ENCODE results near the gene MDGA2. TPM values are rescaled to one million over a fixed set of nuclear protein-coding genes. Genes with fewer than 3 reads are reported as not detected.
"Not testable (repeated sequence)": the region's sequence is repeated elsewhere in the genome, so short reads cannot be mapped to it uniquely, and the experiment has no call there.

Gene MDGA2
- total RNA-seq, 1 donor from 2014 or later: 8.7 TPM

DNA sequence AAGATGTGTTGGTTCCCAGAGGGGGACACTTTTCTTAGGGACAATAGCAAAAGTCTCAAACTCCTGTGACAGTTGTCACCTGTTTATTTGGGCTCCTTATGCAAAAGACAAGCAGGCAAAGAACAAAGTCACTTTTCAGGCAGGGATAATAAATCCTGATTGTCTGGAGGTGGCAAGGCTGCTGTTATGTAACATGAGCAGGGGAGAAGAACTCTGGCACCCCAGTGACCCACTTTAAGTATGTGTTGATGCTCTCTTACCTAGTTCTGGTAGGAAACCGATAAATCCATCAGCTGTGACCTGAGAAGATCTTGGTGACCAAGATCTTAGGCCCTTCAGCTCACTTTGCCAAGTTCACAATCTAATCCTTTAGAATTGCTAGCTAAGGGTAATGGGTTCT, 17.4 kb downstream of the MDGA2 start:
- Mint-ChIP-seq H3K4me1 (peaks cover 23% of the 10 kb centered on the region), H3K36me3 (ENCODE audit: low read depth) (no peaks in the 10 kb centered on the region), H3K27ac (ENCODE audit: unreplicated experiment) (no peak overlapping the region), H3K27me3 (ENCODE audit: low read depth) (no peaks in the 10 kb centered on the region), H3K4me3 (no peak overlapping the region), H3K9me3 (no peaks in the 10 kb centered on the region)
- TF ChIP-seq, protein P1, sequence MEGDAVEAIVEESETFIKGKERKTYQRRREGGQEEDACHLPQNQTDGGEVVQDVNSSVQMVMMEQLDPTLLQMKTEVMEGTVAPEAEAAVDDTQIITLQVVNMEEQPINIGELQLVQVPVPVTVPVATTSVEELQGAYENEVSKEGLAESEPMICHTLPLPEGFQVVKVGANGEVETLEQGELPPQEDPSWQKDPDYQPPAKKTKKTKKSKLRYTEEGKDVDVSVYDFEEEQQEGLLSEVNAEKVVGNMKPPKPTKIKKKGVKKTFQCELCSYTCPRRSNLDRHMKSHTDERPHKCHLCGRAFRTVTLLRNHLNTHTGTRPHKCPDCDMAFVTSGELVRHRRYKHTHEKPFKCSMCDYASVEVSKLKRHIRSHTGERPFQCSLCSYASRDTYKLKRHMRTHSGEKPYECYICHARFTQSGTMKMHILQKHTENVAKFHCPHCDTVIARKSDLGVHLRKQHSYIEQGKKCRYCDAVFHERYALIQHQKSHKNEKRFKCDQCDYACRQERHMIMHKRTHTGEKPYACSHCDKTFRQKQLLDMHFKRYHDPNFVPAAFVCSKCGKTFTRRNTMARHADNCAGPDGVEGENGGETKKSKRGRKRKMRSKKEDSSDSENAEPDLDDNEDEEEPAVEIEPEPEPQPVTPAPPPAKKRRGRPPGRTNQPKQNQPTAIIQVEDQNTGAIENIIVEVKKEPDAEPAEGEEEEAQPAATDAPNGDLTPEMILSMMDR (conservative IDR thresholded peaks at IDR 0.05): no peak
- no peak for DNase-seq (ENCODE audit: low read depth, low spot score)

- no peak for DNase-seq (ENCODE audit: low read depth, low spot score)
- TF ChIP-seq, protein P1 (conservative IDR thresholded peaks at IDR 0.05): no peak
- peaks cover 16% of the 10 kb centered on the region for H3K4me1 Mint-ChIP-seq
- H3K9me3 Mint-ChIP-seq: no peaks in the 10 kb centered on the region
- no peaks in the 10 kb centered on the region for H3K27me3 Mint-ChIP-seq (ENCODE audit: low read depth)
- no peak overlapping the region for H3K4me3 Mint-ChIP-seq
- H3K36me3 Mint-ChIP-seq (ENCODE audit: low read depth): no peaks in the 10 kb centered on the region
- no peak overlapping the region for H3K27ac Mint-ChIP-seq (ENCODE audit: unreplicated experiment)
These were observed 18.3 kb downstream of the MDGA2 start for GRCh38 chr14:47657143-47657542.

DNA sequence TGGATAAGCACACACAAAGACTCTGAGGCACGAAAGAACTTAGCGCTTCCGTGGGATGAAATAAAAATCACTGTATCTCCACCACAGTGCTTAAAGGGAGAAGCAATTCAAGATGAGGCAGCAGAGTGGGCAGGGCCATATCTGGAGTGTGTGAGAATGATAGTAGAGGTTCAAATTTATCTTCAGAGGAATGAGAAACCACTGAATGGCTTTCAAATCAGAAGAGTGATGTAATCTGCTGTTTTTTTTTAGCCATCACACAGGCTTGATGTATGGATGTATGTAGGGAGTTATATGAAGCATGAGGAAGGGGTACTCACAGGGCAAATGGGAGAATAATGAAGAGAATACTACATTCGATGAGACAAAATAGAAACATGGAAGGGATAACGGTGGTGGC, 24.1 kb downstream of the MDGA2 start:
- peaks cover 17% of the 10 kb centered on the region for H3K4me1 Mint-ChIP-seq
- no peaks in the 10 kb centered on the region for H3K9me3 Mint-ChIP-seq
- no peaks in the 10 kb centered on the region for H3K27me3 Mint-ChIP-seq (ENCODE audit: low read depth)
- H3K4me3 Mint-ChIP-seq: no peak overlapping the region
- H3K36me3 Mint-ChIP-seq (ENCODE audit: low read depth): no peaks in the 10 kb centered on the region
- TF ChIP-seq, protein P1 (conservative IDR thresholded peaks at IDR 0.05): no peak
- no peak for DNase-seq (ENCODE audit: low read depth, low spot score)
- H3K27ac Mint-ChIP-seq (ENCODE audit: unreplicated experiment): no peak overlapping the region

GRCh38 chr14:47637753-47638152, 37.7 kb downstream of the MDGA2 start:
- Mint-ChIP-seq H3K4me1 (no peaks in the 10 kb centered on the region), H3K4me3 (no peak overlapping the region), H3K27me3 (ENCODE audit: low read depth) (no peaks in the 10 kb centered on the region), H3K36me3 (ENCODE audit: low read depth) (no peaks in the 10 kb centered on the region), H3K9me3 (no peaks in the 10 kb centered on the region), H3K27ac (ENCODE audit: unreplicated experiment) (no peak overlapping the region)
- no peak for DNase-seq (ENCODE audit: low read depth, low spot score)
- TF ChIP-seq, protein P1 (conservative IDR thresholded peaks at IDR 0.05): no peak

DNA sequence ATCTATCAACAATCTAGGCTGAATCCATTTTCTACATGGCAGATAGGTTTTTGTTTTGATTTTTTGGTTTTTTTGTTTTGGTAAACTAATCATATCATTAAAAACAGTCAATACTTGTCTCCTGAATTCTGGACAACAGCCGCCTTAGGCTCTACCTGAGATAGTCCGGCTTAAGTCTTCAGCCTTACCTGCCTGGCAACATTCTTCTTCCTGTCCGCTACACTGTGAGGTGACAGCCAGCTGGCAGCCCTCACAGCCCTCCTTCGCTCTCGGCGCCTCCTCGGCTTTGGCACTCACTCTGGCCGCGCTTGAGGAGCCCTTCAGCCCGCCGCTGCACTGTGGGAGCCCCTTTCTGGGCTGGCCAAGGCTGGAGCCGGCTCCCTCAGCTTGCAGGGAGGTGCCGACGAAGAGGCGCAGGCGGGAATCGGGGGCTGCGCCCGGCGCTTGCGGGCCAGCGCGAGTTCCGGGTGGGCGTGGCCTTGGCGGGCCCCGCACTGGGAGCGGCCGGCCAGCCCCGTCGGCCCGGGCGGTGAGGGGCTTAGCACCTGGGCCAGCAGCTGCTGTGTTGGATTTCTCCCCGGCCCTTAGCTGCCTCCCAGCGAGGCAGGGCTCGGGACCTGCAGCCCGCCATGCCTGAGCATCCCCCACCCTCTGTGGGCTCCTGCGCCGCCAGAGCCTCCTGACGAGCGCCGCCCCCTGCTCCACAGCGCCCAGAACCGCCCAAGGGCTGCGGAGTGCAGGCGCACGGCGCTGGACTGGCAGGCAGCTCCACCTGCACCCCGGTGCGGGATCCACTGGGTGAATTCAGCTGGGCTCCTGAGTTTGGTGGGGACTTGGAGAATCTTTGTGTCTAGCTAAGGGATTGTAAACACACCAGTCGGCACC, 49.0 kb downstream of the MDGA2 start:
- Mint-ChIP-seq H3K27ac (ENCODE audit: unreplicated experiment) (no peak overlapping the region), H3K36me3 (ENCODE audit: low read depth) (peaks cover 15% of the 10 kb centered on the region), H3K4me3 (no peak overlapping the region), H3K27me3 (ENCODE audit: low read depth) (no peaks in the 10 kb centered on the region), H3K4me1 (no peaks in the 10 kb centered on the region), H3K9me3 (peaks cover 13% of the 10 kb centered on the region)
- TF ChIP-seq, protein P1 (conservative IDR thresholded peaks at IDR 0.05): no peak
- DNase-seq (ENCODE audit: low read depth, low spot score): no peak

DNA sequence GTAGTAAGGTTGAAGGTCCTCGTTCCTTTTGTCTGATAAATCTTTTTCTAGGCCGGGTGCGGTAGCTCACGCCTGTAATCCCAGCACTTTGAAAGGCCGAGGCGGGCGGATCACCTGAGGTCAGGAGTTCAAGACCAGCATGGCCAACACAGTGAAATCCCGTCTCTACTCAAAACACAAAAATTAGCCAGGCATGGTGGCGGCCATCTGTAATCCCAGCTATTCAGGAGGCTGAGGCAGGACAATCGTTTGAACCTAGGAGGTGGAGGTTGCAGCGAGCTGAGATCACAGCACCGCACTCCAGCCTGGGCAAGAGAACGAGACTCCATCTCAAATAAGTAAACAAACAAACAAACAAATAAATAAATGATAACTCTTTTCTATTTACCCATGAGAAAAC, 51.3 kb downstream of the MDGA2 start:
- H3K4me3 Mint-ChIP-seq: not testable (repeated sequence)

More for the DNA sequence above, 51.3 kb downstream of the MDGA2 start:
- not testable (repeated sequence) for H3K4me1 Mint-ChIP-seq; DNase-seq (ENCODE audit: low read depth, low spot score); H3K27ac Mint-ChIP-seq (ENCODE audit: unreplicated experiment); H3K27me3 Mint-ChIP-seq (ENCODE audit: low read depth)
- H3K9me3 Mint-ChIP-seq: peaks cover 13% of the 10 kb centered on the region
- peaks cover 15% of the 10 kb centered on the region for H3K36me3 Mint-ChIP-seq (ENCODE audit: low read depth)
